MCF 10A (cell line): ENCODE results near the gene SLC22A2. TPM values are rescaled to one million over a fixed set of nuclear protein-coding genes. Genes with fewer than 3 reads are reported as not detected.

Experiments
- BruUV-seq: library from RNA; stranded (reverse); fragments of 400-500 nt; replicated peaks from 2 replicates; lab custom pipeline; 2021; lab: Mats Ljungman, UMichigan
- CTCF ChIA-PET: fragments of 300-600 bp; sonication (Branson Sonifier 250); formaldehyde crosslinking; extraction: SDS; loops from one replicate; lab custom pipeline; 2021; ENCODE audit warnings: antibody characterized with exemption, inconsistent platforms; lab: Yijun Ruan, JAX
- POLR2A ChIA-PET: fragments of 300-600, 350-650 bp; sonication (Branson Sonifier 250); formaldehyde crosslinking; extraction: SDS; loops from one replicate; lab custom pipeline; 2020; ENCODE audit warnings: antibody characterized with exemption, inconsistent platforms; lab: Yijun Ruan, JAX
- DNase-seq: peaks from one replicate; pipeline ENCODE4 v3.0.0-alpha.2; 2018; ENCODE audit not compliant: unreplicated experiment
- H3K27ac Mint-ChIP-seq: one replicate; pipeline ENCODE4 v1.8.0; 2022; ENCODE audit warnings: mild to moderate bottlenecking, low read depth, mixed read lengths; ENCODE audit not compliant: unreplicated experiment
- H3K27me3 Mint-ChIP-seq: one replicate; pipeline ENCODE4 v1.8.0; 2022; ENCODE audit warnings: mixed read lengths; ENCODE audit not compliant: insufficient read depth, unreplicated experiment
- H3K36me3 Mint-ChIP-seq: one replicate; pipeline ENCODE4 v1.8.0; 2022; ENCODE audit warnings: mild to moderate bottlenecking, moderate library complexity, mixed read lengths; ENCODE audit not compliant: insufficient read depth, unreplicated experiment
- H3K4me1 Mint-ChIP-seq: one replicate; pipeline ENCODE4 v1.8.0; 2022; ENCODE audit warnings: mixed read lengths; ENCODE audit not compliant: insufficient read depth, unreplicated experiment
- H3K4me3 Mint-ChIP-seq: one replicate; pipeline ENCODE4 v1.8.0; 2022; ENCODE audit warnings: mild to moderate bottlenecking, moderate library complexity, mixed read lengths; ENCODE audit not compliant: unreplicated experiment
- H3K9me3 Mint-ChIP-seq: one replicate; pipeline ENCODE4 v1.8.0; 2022; ENCODE audit warnings: mixed read lengths; ENCODE audit not compliant: unreplicated experiment
- CTCF ChIP-seq: fragments of 200-600 bp; IDR thresholded peaks from one replicate; pipeline ENCODE4 v1.8.0; 2022; ENCODE audit warnings: antibody characterized with exemption, mild to moderate bottlenecking; ENCODE audit not compliant: unreplicated experiment
- intact Hi-C: fragments of 100-400 bp; cut with micrococcal nuclease; formaldehyde crosslinking; loops from 2 replicates; pipeline ENCODE4 v1.14.1; 2022
- total RNA-seq: library from RNA; stranded (reverse); gene quantifications from 2 replicates; pipeline ENCODE4 v1.2.3, GENCODE V29; 2022

SLC22A2 gene
- total RNA-seq, 1 experiment from 2014 or later, result not detected

- H3K36me3 Mint-ChIP-seq, result no peaks in the 10 kb centered on the region
- intact Hi-C loops, result no loop called here
These were observed 11.7 kb upstream of the SLC22A2 start for GRCh38 chr6:160270347-160270746.

GRCh38 chr6:160269771-160270170 lies 11.2 kb upstream of the SLC22A2 start:
- no peak overlapping the region for H3K27ac Mint-ChIP-seq
- H3K4me1 Mint-ChIP-seq, result no peaks in the 10 kb centered on the region
- H3K9me3 Mint-ChIP-seq, result no peaks in the 10 kb centered on the region
- no peak overlapping the region for H3K4me3 Mint-ChIP-seq
- DNase-seq, result no peak
- POLR2A ChIA-PET, result no interaction called here
- CTCF ChIA-PET, result interaction anchor here (1.3 kb wide), 1 partner anchor 186 kb away, joined by 3 read pairs; no protein-coding TSS in a partner anchor
- intact Hi-C loops, result no loop called here
- H3K36me3 Mint-ChIP-seq, result no peaks in the 10 kb centered on the region
- no peak for TF ChIP-seq CTCF
- no peaks in the 10 kb centered on the region for H3K27me3 Mint-ChIP-seq
- no TSS peak for BruUV-seq

More at GRCh38 chr6:160270347-160270746, 11.7 kb upstream of the SLC22A2 start:
- TF ChIP-seq CTCF, result no peak
- POLR2A ChIA-PET, result no interaction called here
- Mint-ChIP-seq H3K4me3 (no peak overlapping the region), H3K9me3 (no peaks in the 10 kb centered on the region), H3K4me1 (no peaks in the 10 kb centered on the region), H3K27ac (no peak overlapping the region), H3K27me3 (no peaks in the 10 kb centered on the region)
- CTCF ChIA-PET, result interaction anchor here (1.3 kb wide), 1 partner anchor 185 kb away, joined by 3 read pairs; no protein-coding TSS in a partner anchor
- DNase-seq, result no peak
- no TSS peak for BruUV-seq

GRCh38 chr6:160269023-160269521 lies 10.5 kb upstream of the SLC22A2 start:
- Mint-ChIP-seq H3K27me3 (no peaks in the 10 kb centered on the region), H3K4me3 (no peak overlapping the region), H3K27ac (no peak overlapping the region), H3K36me3 (no peaks in the 10 kb centered on the region), H3K4me1 (no peaks in the 10 kb centered on the region), H3K9me3 (no peaks in the 10 kb centered on the region)
- TF ChIP-seq CTCF, result no peak
- CTCF ChIA-PET, result no interaction called here
- intact Hi-C loops, result no loop called here
- DNase-seq, result no peak
- BruUV-seq, result no TSS peak
- POLR2A ChIA-PET, result no interaction called here

DNA sequence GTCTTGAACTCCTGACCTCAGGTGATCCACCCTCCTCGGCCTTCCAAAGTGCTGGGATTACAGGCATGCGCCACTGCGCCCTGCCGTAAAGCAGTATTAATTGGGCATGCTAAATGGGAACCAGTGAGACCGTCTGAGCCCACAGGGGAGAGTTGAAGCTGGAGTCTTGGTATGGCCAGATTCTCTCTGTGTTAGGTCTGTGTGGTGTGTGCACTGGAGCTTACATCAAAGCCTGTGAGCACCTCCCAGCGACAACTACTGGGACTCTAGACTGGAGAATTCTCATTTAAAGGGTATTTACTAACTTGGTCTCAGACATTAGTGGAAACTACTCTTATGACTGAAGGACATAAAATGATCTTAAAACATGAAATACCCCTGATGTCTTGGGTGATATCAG lies 8.5 kb upstream of the SLC22A2 start:
- POLR2A ChIA-PET, result no interaction called here
- CTCF ChIA-PET, result interaction anchor here (0.8 kb wide), 1 partner anchor 188 kb away, joined by 4 read pairs; no protein-coding TSS in a partner anchor

More for the DNA sequence above, 8.5 kb upstream of the SLC22A2 start:
- Mint-ChIP-seq H3K4me3 (no peak overlapping the region), H3K4me1 (peaks cover 3% of the 10 kb centered on the region), H3K27ac (no peak overlapping the region), H3K27me3 (no peaks in the 10 kb centered on the region), H3K9me3 (no peaks in the 10 kb centered on the region), H3K36me3 (no peaks in the 10 kb centered on the region)
- no peak for TF ChIP-seq CTCF
- no TSS peak for BruUV-seq
- intact Hi-C loops, result no loop called here
- DNase-seq, result no peak
